Measurements from ENCODE around the gene MDGA2.
"Not testable (repeated sequence)": the region's sequence is repeated elsewhere in the genome, so short reads cannot be mapped to it uniquely, and the experiment has no call there.

MDGA2 gene

GRCh38 chr14:47327336-47327735, 348.1 kb downstream of the MDGA2 start:
- no peak overlapping the region for H3K27ac ChIP-seq
- TF ChIP-seq Cebpa-rat (IDR thresholded peaks at IDR 0.05) = no peak
- H3K27me3 ChIP-seq = no peaks in the 10 kb centered on the region
- no peaks in the 10 kb centered on the region for H3K9me3 ChIP-seq
- H3K9ac ChIP-seq = no peak overlapping the region
- no peaks in the 10 kb centered on the region for H4K20me1 ChIP-seq
- no peak overlapping the region for H3K4me2 ChIP-seq
- H3K36me3 ChIP-seq = no peaks in the 10 kb centered on the region
- no peak overlapping the region for H3K4me3 ChIP-seq
- no peaks in the 10 kb centered on the region; the same call in 1 of the 2 replicates for H3K4me1 ChIP-seq

GRCh38 chr14:47322751-47323150, 352.7 kb downstream of the MDGA2 start:
- H3K4me1 ChIP-seq = no peaks in the 10 kb centered on the region
- no peaks in the 10 kb centered on the region for H3K9me3 ChIP-seq
- no peaks in the 10 kb centered on the region for H3K36me3 ChIP-seq
- no peak for TF ChIP-seq Cebpa-rat (IDR thresholded peaks at IDR 0.05)
- H3K4me2 ChIP-seq = no peak overlapping the region
- H3K4me3 ChIP-seq = no peak overlapping the region
- H3K9ac ChIP-seq = no peak overlapping the region
- H3K27ac ChIP-seq = no peak overlapping the region
- H4K20me1 ChIP-seq = no peaks in the 10 kb centered on the region
- no peaks in the 10 kb centered on the region for H3K27me3 ChIP-seq

GRCh38 chr14:47302121-47302520, 373.3 kb downstream of the MDGA2 start:
- Histone ChIP-seq H3K4me3 (no peak overlapping the region), H3K27ac (no peak overlapping the region), H3K4me2 (no peak overlapping the region), H4K20me1 (no peaks in the 10 kb centered on the region), H3K27me3 (no peaks in the 10 kb centered on the region), H3K9me3 (no peaks in the 10 kb centered on the region), H3K36me3 (no peaks in the 10 kb centered on the region; the same call in 1 of the 2 replicates), H3K9ac (no peak overlapping the region), H3K4me1 (no peaks in the 10 kb centered on the region)
- no peak for TF ChIP-seq Cebpa-rat (IDR thresholded peaks at IDR 0.05)

GRCh38 chr14:47300796-47301195, 374.6 kb downstream of the MDGA2 start:
- Histone ChIP-seq H3K4me1 (no peaks in the 10 kb centered on the region), H3K27ac (no peak overlapping the region), H4K20me1 (no peaks in the 10 kb centered on the region), H3K36me3 (no peaks in the 10 kb centered on the region; the same call in 1 of the 2 replicates), H3K4me2 (no peak overlapping the region), H3K4me3 (no peak overlapping the region), H3K9me3 (no peaks in the 10 kb centered on the region), H3K9ac (no peak overlapping the region), H3K27me3 (no peaks in the 10 kb centered on the region)
- TF ChIP-seq Cebpa-rat (IDR thresholded peaks at IDR 0.05) = no peak

GRCh38 chr14:47297374-47297773, 378.0 kb downstream of the MDGA2 start:
- Histone ChIP-seq H3K27ac (no peak overlapping the region), H3K9ac (no peak overlapping the region), H3K36me3 (no peaks in the 10 kb centered on the region; the same call in 1 of the 2 replicates), H3K4me2 (no peak overlapping the region), H3K4me3 (no peak overlapping the region), H3K27me3 (no peaks in the 10 kb centered on the region), H4K20me1 (no peaks in the 10 kb centered on the region), H3K9me3 (no peaks in the 10 kb centered on the region), H3K4me1 (no peaks in the 10 kb centered on the region)
- no peak for TF ChIP-seq Cebpa-rat (IDR thresholded peaks at IDR 0.05)

- Histone ChIP-seq H3K36me3 (no peaks in the 10 kb centered on the region), H4K20me1 (no peaks in the 10 kb centered on the region), H3K4me1 (no peaks in the 10 kb centered on the region), H3K4me3 (no peak overlapping the region), H3K27me3 (no peaks in the 10 kb centered on the region), H3K4me2 (no peak overlapping the region), H3K9me3 (no peaks in the 10 kb centered on the region), H3K9ac (no peak overlapping the region), H3K27ac (no peak overlapping the region)
- no peak for TF ChIP-seq Cebpa-rat (IDR thresholded peaks at IDR 0.05)
Measured at GRCh38 chr14:47284283-47284682, 391.1 kb downstream of the MDGA2 start.

GRCh38 chr14:47281761-47282160, 393.6 kb downstream of the MDGA2 start:
- not testable (repeated sequence) for H3K9ac ChIP-seq

GRCh38 chr14:47278233-47278842, 397.1 kb downstream of the MDGA2 start:
- H3K9me3 ChIP-seq = no peaks in the 10 kb centered on the region
- no peaks in the 10 kb centered on the region for H3K4me1 ChIP-seq
- H3K27ac ChIP-seq = no peak overlapping the region
- no peaks in the 10 kb centered on the region for H4K20me1 ChIP-seq
- no peaks in the 10 kb centered on the region for H3K27me3 ChIP-seq
- H3K4me3 ChIP-seq = no peak overlapping the region
- H3K4me2 ChIP-seq = no peak overlapping the region
- no peak overlapping the region for H3K9ac ChIP-seq
- H3K36me3 ChIP-seq = no peaks in the 10 kb centered on the region
- TF ChIP-seq Cebpa-rat (IDR thresholded peaks at IDR 0.05) = no peak

More at GRCh38 chr14:47281761-47282160, 393.6 kb downstream of the MDGA2 start:
- not testable (repeated sequence) for H3K4me2 ChIP-seq, H3K9me3 ChIP-seq, H3K4me3 ChIP-seq, H3K4me1 ChIP-seq, H4K20me1 ChIP-seq, H3K36me3 ChIP-seq, H3K27ac ChIP-seq, H3K27me3 ChIP-seq

- no peaks in the 10 kb centered on the region for H3K36me3 ChIP-seq
- no peak overlapping the region for H3K4me3 ChIP-seq
- H3K27me3 ChIP-seq = no peaks in the 10 kb centered on the region
- no peaks in the 10 kb centered on the region for H3K4me1 ChIP-seq
- H3K27ac ChIP-seq = no peak overlapping the region
- no peak overlapping the region for H3K4me2 ChIP-seq
- TF ChIP-seq Cebpa-rat (IDR thresholded peaks at IDR 0.05) = no peak
- H3K9ac ChIP-seq = no peak overlapping the region
- no peaks in the 10 kb centered on the region for H4K20me1 ChIP-seq
- H3K9me3 ChIP-seq = no peaks in the 10 kb centered on the region
Measured at GRCh38 chr14:47277703-47278102, 397.7 kb downstream of the MDGA2 start.

GRCh38 chr14:47276931-47277330, 398.5 kb downstream of the MDGA2 start:
- TF ChIP-seq Cebpa-rat (IDR thresholded peaks at IDR 0.05) = no peak
- H3K36me3 ChIP-seq = no peaks in the 10 kb centered on the region
- no peak overlapping the region for H3K4me3 ChIP-seq
- no peaks in the 10 kb centered on the region for H3K9me3 ChIP-seq
- H3K27me3 ChIP-seq = no peaks in the 10 kb centered on the region
- H3K9ac ChIP-seq = no peak overlapping the region
- H4K20me1 ChIP-seq = no peaks in the 10 kb centered on the region
- H3K27ac ChIP-seq = no peak overlapping the region
- no peaks in the 10 kb centered on the region for H3K4me1 ChIP-seq
- H3K4me2 ChIP-seq = no peak overlapping the region

GRCh38 chr14:47273939-47274338, 401.5 kb downstream of the MDGA2 start:
- Histone ChIP-seq H3K9me3 (no peaks in the 10 kb centered on the region), H3K27ac (no peak overlapping the region)

More at GRCh38 chr14:47273939-47274338, 401.5 kb downstream of the MDGA2 start:
- no peaks in the 10 kb centered on the region for H3K4me1 ChIP-seq
- H3K36me3 ChIP-seq = no peaks in the 10 kb centered on the region
- no peak for TF ChIP-seq Cebpa-rat (IDR thresholded peaks at IDR 0.05)
- H3K27me3 ChIP-seq = no peaks in the 10 kb centered on the region
- no peak overlapping the region for H3K4me2 ChIP-seq
- no peak overlapping the region for H3K9ac ChIP-seq
- no peaks in the 10 kb centered on the region for H4K20me1 ChIP-seq
- H3K4me3 ChIP-seq = no peak overlapping the region
